DOHH2 (cell line): ENCODE data around the gene RNF13.

Experiments
- EZH2phosphoT487 ChIP-seq: fragments of 200-600 bp; sonication (generic); IDR thresholded peaks from 2 replicates; pipeline ENCODE4 v1.6.1; 2017; ENCODE audit warnings: borderline replicate concordance, mild to moderate bottlenecking, antibody characterized with exemption, low read length, moderate library complexity, mixed read lengths
- TF ChIP-seq, protein P1 (sequence below): fragments of 200-600 bp; sonication (generic); IDR thresholded peaks from one replicate; pipeline ENCODE4 v1.5.1; 2014; ENCODE audit warnings: antibody characterized with exemption, mild to moderate bottlenecking, low read depth, low read length; ENCODE audit not compliant: poor library complexity, severe bottlenecking

- TF ChIP-seq, protein P1, sequence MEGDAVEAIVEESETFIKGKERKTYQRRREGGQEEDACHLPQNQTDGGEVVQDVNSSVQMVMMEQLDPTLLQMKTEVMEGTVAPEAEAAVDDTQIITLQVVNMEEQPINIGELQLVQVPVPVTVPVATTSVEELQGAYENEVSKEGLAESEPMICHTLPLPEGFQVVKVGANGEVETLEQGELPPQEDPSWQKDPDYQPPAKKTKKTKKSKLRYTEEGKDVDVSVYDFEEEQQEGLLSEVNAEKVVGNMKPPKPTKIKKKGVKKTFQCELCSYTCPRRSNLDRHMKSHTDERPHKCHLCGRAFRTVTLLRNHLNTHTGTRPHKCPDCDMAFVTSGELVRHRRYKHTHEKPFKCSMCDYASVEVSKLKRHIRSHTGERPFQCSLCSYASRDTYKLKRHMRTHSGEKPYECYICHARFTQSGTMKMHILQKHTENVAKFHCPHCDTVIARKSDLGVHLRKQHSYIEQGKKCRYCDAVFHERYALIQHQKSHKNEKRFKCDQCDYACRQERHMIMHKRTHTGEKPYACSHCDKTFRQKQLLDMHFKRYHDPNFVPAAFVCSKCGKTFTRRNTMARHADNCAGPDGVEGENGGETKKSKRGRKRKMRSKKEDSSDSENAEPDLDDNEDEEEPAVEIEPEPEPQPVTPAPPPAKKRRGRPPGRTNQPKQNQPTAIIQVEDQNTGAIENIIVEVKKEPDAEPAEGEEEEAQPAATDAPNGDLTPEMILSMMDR = no peak
- no peak for TF ChIP-seq EZH2phosphoT487
Measured at GRCh38 chr3:149858911-149859310, 45.9 kb downstream of the RNF13 start.
